22Rv1 (cell line): ENCODE measurements around the gene RNF167.
A peak's percentile ranks its signal among the peaks of the same experiment; 100 is the strongest.

Source experiments
- H3K27ac ChIP-seq: fragments of 450-650 bp; 2 replicates; pipeline ENCODE4 v1.5.1; 2017
- CTCF ChIP-seq: fragments of 450-650 bp; IDR thresholded peaks from 2 replicates; pipeline ENCODE4 v1.5.1; 2017; ENCODE audit warnings: mild to moderate bottlenecking
- ZFX ChIP-seq: fragments of 450-650 bp; IDR thresholded peaks from 2 replicates; pipeline ENCODE4 v1.6.1; 2017; ENCODE audit warnings: antibody characterized with exemption, borderline replicate concordance

RNF167 gene

GRCh38 chr17:4948166-4948930, 8.3 kb downstream of the RNF167 start, which contains the start of gene PFN1:
Gene PFN1, minus strand, starts transcription at chr17:4948530. Its CDS starts 136 bp downstream, at chr17:4948394.
- H3K27ac ChIP-seq = peak within 1 kb of the TSS; percentile 100
- no peak for TF ChIP-seq CTCF
- TF ChIP-seq ZFX = no peak

- TF ChIP-seq CTCF (no peak), ZFX (no peak)
- peak overlapping the region; percentile 100 for H3K27ac ChIP-seq
Observed at GRCh38 chr17:4948931-4949320, 8.9 kb downstream of the RNF167 start.

- TF ChIP-seq CTCF = no peak
- TF ChIP-seq ZFX = no peak
- H3K27ac ChIP-seq = peak overlapping the region; percentile 100
Observed at GRCh38 chr17:4949321-4950074, 9.4 kb downstream of the RNF167 start.

GRCh38 chr17:4950075-4950745, 10.1 kb downstream of the RNF167 start:
- TF ChIP-seq CTCF = no peak
- TF ChIP-seq ZFX = no peak
- peak overlapping the region; percentile 100 for H3K27ac ChIP-seq

- H3K27ac ChIP-seq = peak within 1 kb of the TSS; percentile 100
Observed at GRCh38 chr17:4950746-4951204, 10.7 kb downstream of the RNF167 start, which contains the start of gene ENO3. Gene ENO3, plus strand, starts transcription at chr17:4951119. Its CDS starts 711 bp downstream, at chr17:4951830.

GRCh38 chr17:4951486-4951885, 11.4 kb downstream of the RNF167 start:
- TF ChIP-seq CTCF (no peak), ZFX (no peak)
- peak overlapping the region; percentile 100; the same call in 1 of the 2 replicates for H3K27ac ChIP-seq

More at GRCh38 chr17:4950746-4951204, 10.7 kb downstream of the RNF167 start, which contains the start of gene ENO3:
- TF ChIP-seq ZFX = no peak

- H3K27ac ChIP-seq = no peak overlapping the region
- TF ChIP-seq CTCF = no peak
- no peak for TF ChIP-seq ZFX
Observed at GRCh38 chr17:4953451-4953961, 13.4 kb downstream of the RNF167 start.
